Measurements from ENCODE around the gene HLA-DMA.
A peak's percentile ranks its signal among the peaks of the same experiment; 100 is the strongest.
"Not testable (repeated sequence)": the region's sequence is repeated elsewhere in the genome, so short reads cannot be mapped to it uniquely, and the experiment has no call there.

Gene HLA-DMA

DNA sequence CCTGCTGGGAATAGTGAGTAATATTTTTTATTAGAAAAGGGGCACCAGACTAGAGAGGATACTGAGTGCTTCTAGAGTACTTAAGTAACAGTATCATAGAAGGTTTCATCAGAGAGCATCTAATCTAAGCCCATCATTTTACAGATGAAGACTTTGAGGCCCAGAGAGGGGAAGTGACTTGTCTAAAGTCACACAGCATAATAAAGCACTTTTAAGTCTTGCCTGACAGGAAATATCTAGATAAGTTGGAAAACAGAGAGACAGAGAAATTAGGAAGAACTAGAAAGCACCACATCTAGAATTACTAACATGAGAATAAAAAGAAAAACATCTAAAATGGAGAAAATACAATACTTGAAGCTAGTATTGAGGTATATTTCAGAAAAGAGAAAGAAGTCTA lies 6.0 kb downstream of the HLA-DMA start:
- Histone ChIP-seq H3K4me2 (ENCODE audit: low read length) (peak overlapping the region; percentile 72; the same call in 1 of the 2 replicates), H3K79me2 (ENCODE audit: low read length) (peaks cover 51% of the 10 kb centered on the region), H3K27me3 (ENCODE audit: low read depth, low read length) (no peaks in the 10 kb centered on the region), H3K9me3 (ENCODE audit: insufficient read depth, low read length) (peaks cover 3% of the 10 kb centered on the region; the same call in 1 of the 2 replicates), H3K4me1 (ENCODE audit: low read length) (peaks cover 79% of the 10 kb centered on the region), H2AFZ (ENCODE audit: low read depth, low read length) (no peak overlapping the region), H3K27ac (ENCODE audit: low read length) (no peak overlapping the region), H3K4me3 (ENCODE audit: low read length) (no peak overlapping the region), H4K20me1 (ENCODE audit: insufficient read depth, low read length) (0 out of 2 replicates have a peak, but pooled peaks cover 9% of the 10 kb centered on the region), H3K36me3 (replicated peaks; ENCODE audit: low read depth, low read length) (peaks cover 24% of the 10 kb centered on the region), H3K9ac (ENCODE audit: low read length) (no peak overlapping the region)
- TF ChIP-seq, protein P1, sequence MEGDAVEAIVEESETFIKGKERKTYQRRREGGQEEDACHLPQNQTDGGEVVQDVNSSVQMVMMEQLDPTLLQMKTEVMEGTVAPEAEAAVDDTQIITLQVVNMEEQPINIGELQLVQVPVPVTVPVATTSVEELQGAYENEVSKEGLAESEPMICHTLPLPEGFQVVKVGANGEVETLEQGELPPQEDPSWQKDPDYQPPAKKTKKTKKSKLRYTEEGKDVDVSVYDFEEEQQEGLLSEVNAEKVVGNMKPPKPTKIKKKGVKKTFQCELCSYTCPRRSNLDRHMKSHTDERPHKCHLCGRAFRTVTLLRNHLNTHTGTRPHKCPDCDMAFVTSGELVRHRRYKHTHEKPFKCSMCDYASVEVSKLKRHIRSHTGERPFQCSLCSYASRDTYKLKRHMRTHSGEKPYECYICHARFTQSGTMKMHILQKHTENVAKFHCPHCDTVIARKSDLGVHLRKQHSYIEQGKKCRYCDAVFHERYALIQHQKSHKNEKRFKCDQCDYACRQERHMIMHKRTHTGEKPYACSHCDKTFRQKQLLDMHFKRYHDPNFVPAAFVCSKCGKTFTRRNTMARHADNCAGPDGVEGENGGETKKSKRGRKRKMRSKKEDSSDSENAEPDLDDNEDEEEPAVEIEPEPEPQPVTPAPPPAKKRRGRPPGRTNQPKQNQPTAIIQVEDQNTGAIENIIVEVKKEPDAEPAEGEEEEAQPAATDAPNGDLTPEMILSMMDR (IDR thresholded peaks at IDR 0.05; ENCODE audit: low read depth, low read length) = no peak
- no peak for TF ChIP-seq EZH2phosphoT487 (IDR thresholded peaks at IDR 0.05; ENCODE audit: low read depth)

- Histone ChIP-seq H3K4me2 (ENCODE audit: low read length) (peak overlapping the region; percentile 96; the same call in 1 of the 2 replicates), H3K79me2 (ENCODE audit: low read length) (peaks cover 42% of the 10 kb centered on the region), H4K20me1 (ENCODE audit: insufficient read depth, low read length) (0 out of 2 replicates have a peak, but pooled peaks cover 9% of the 10 kb centered on the region), H3K36me3 (replicated peaks; ENCODE audit: low read depth, low read length) (peaks cover 24% of the 10 kb centered on the region), H2AFZ (ENCODE audit: low read depth, low read length) (no peak overlapping the region), H3K9me3 (ENCODE audit: insufficient read depth, low read length) (peaks cover 3% of the 10 kb centered on the region; the same call in 1 of the 2 replicates), H3K4me3 (ENCODE audit: low read length) (peak overlapping the region; percentile 67; the same call in 1 of the 2 replicates), H3K4me1 (ENCODE audit: low read length) (peaks cover 86% of the 10 kb centered on the region), H3K9ac (ENCODE audit: low read length) (no peak overlapping the region), H3K27me3 (ENCODE audit: low read depth, low read length) (no peaks in the 10 kb centered on the region), H3K27ac (ENCODE audit: low read length) (peak overlapping the region; percentile 99)
- no peak for TF ChIP-seq EZH2phosphoT487 (IDR thresholded peaks at IDR 0.05; ENCODE audit: low read depth)
- TF ChIP-seq, protein P1 (IDR thresholded peaks at IDR 0.05; ENCODE audit: low read depth, low read length) = no peak
These were observed 6.9 kb downstream of the HLA-DMA start for GRCh38 chr6:32945953-32946352.

DNA sequence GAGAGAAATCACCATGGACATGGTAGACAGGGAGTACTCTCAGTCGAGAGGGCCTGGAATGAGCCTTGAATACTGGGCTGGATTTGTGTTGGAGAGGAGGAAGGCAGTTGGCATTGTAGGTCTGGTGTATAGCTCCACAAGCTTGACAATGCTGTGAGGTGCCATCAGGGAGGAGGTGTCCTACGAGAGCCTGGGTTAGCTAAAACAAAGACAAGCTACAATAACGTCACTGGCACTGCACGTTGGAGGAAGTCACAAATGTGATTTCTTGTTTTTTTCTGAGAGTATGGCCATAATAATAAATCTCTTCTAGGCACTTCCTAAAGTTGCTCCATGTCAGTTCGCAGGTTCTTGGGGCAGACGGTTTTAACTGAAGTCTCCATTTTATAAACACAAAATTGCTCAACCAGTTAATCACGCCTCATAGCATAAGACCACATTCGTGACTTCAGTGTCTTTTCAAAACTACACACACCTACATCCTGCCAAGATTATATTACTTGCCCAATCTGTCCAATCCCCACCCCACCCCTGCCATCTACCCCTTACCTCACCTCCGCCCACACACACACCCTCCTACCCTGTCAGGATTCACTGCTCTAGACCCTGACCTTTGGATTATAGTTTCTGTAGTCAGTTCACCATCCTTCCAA lies 7.7 kb downstream of the HLA-DMA start:
- H3K9ac ChIP-seq (ENCODE audit: low read length) = peak overlapping the region; percentile 65
- peak overlapping the region; percentile 99 for H3K27ac ChIP-seq (ENCODE audit: low read length)
- no peak overlapping the region for H2AFZ ChIP-seq (ENCODE audit: low read depth, low read length)
- peaks cover 41% of the 10 kb centered on the region for H3K79me2 ChIP-seq (ENCODE audit: low read length)
- H3K4me2 ChIP-seq (ENCODE audit: low read length) = peak overlapping the region; percentile 96
- H3K9me3 ChIP-seq (ENCODE audit: insufficient read depth, low read length) = peaks cover 3% of the 10 kb centered on the region; the same call in 1 of the 2 replicates
- 0 out of 2 replicates have a peak, but pooled peaks cover 9% of the 10 kb centered on the region for H4K20me1 ChIP-seq (ENCODE audit: insufficient read depth, low read length)
- TF ChIP-seq, protein P1 (IDR thresholded peaks at IDR 0.05; ENCODE audit: low read depth, low read length) = no peak
- TF ChIP-seq EZH2phosphoT487 (IDR thresholded peaks at IDR 0.05; ENCODE audit: low read depth) = no peak
- peak overlapping the region; percentile 67 for H3K4me3 ChIP-seq (ENCODE audit: low read length)
- no peaks in the 10 kb centered on the region for H3K27me3 ChIP-seq (ENCODE audit: low read depth, low read length)
- H3K4me1 ChIP-seq (ENCODE audit: low read length) = peaks cover 86% of the 10 kb centered on the region
- H3K36me3 ChIP-seq (replicated peaks; ENCODE audit: low read depth, low read length) = peaks cover 20% of the 10 kb centered on the region

GRCh38 chr6:32943864-32944649 lies 8.8 kb downstream of the HLA-DMA start:
- H3K4me1 ChIP-seq (ENCODE audit: low read length) = peaks cover 84% of the 10 kb centered on the region
- peaks cover 40% of the 10 kb centered on the region for H3K79me2 ChIP-seq (ENCODE audit: low read length)
- no peaks in the 10 kb centered on the region for H3K27me3 ChIP-seq (ENCODE audit: low read depth, low read length)
- H3K9ac ChIP-seq (ENCODE audit: low read length) = peak overlapping the region; percentile 74
- peaks cover 3% of the 10 kb centered on the region; the same call in 1 of the 2 replicates for H3K9me3 ChIP-seq (ENCODE audit: insufficient read depth, low read length)
- 0 out of 2 replicates have a peak, but pooled peaks cover 7% of the 10 kb centered on the region for H4K20me1 ChIP-seq (ENCODE audit: insufficient read depth, low read length)
- no peak for TF ChIP-seq EZH2phosphoT487 (IDR thresholded peaks at IDR 0.05; ENCODE audit: low read depth)
- TF ChIP-seq, protein P1 (IDR thresholded peaks at IDR 0.05; ENCODE audit: low read depth, low read length) = no peak
- peaks cover 10% of the 10 kb centered on the region for H3K36me3 ChIP-seq (replicated peaks; ENCODE audit: low read depth, low read length)
- H3K4me2 ChIP-seq (ENCODE audit: low read length) = peak overlapping the region; percentile 96
- H3K4me3 ChIP-seq (ENCODE audit: low read length) = peak overlapping the region; percentile 73
- H2AFZ ChIP-seq (ENCODE audit: low read depth, low read length) = no peak overlapping the region
- peak overlapping the region; percentile 99 for H3K27ac ChIP-seq (ENCODE audit: low read length)

- Histone ChIP-seq H3K4me2 (ENCODE audit: low read length) (peak overlapping the region; percentile 87), H3K9ac (ENCODE audit: low read length) (peak overlapping the region; percentile 82; the same call in 1 of the 2 replicates), H3K27ac (ENCODE audit: low read length) (peak overlapping the region; percentile 99), H3K4me1 (ENCODE audit: low read length) (peaks cover 69% of the 10 kb centered on the region), H3K79me2 (ENCODE audit: low read length) (peaks cover 39% of the 10 kb centered on the region), H3K4me3 (ENCODE audit: low read length) (peak overlapping the region; percentile 22; the same call in 1 of the 2 replicates), H3K36me3 (replicated peaks; ENCODE audit: low read depth, low read length) (peaks cover 19% of the 10 kb centered on the region)
- H3K9me3 ChIP-seq (ENCODE audit: insufficient read depth, low read length); H3K27me3 ChIP-seq (ENCODE audit: low read depth, low read length); H4K20me1 ChIP-seq (ENCODE audit: insufficient read depth, low read length); H2AFZ ChIP-seq (ENCODE audit: low read depth, low read length): not testable (repeated sequence)
These were observed 10.3 kb downstream of the HLA-DMA start for GRCh38 chr6:32942555-32943123.
